GM18870 (cell line): ENCODE results near the gene TTC9C.
A peak's percentile ranks its signal among the peaks of the same experiment; 100 is the strongest.
"Not testable (repeated sequence)": the region's sequence is repeated elsewhere in the genome, so short reads cannot be mapped to it uniquely, and the experiment has no call there.

ENCODE experiments used
- ATAC-seq: cut with Tn5 transposase; IDR thresholded peaks from one replicate; pipeline ENCODE4 v1.9.1; 2021; ENCODE audit warnings: moderate library complexity; ENCODE audit not compliant: unreplicated experiment

The TTC9C gene

GRCh38 chr11:62749931-62750330 lies 21.6 kb downstream of the TTC9C start:
- not testable (repeated sequence) for ATAC-seq

DNA sequence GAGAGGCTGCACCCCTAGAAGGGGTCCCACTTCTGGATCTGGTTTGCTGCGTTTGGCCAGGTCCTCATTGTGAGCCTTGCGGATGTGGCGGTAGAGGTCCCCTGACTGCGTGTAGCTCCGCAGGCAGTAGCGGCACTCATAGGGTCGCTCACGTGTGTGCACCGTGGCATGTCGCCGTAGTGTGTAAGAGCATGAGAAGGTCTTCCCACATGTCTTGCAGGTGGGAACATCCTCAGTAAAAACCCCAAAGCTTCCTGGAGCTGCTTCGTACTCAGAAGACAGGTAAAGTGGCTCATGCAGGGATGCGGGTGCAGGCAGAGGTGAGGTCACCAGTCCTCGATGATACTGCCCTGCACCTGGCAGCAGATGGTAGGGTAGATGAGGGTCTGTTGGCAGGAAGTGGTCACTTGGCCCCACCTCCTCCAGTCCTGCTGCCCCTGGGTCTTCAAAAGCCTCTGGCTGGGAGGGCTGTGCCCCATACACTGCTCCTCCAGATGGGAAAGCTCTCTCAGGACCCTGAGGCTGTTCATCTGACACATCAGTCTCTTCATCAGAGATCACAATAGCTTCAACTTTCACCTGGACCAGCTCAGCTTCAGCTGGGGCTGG lies 24.0 kb downstream of the TTC9C start:
- no peak for ATAC-seq

- no peak for ATAC-seq
Observed at GRCh38 chr11:62752994-62753735, 24.9 kb downstream of the TTC9C start.

- ATAC-seq: peak; percentile 97
Observed at GRCh38 chr11:62753736-62754603, 25.7 kb downstream of the TTC9C start, which contains the start of gene ZBTB3. TSS of gene ZBTB3 (minus strand) at chr11:62754160. CDS start at chr11:62753664, 496 bp downstream.

DNA sequence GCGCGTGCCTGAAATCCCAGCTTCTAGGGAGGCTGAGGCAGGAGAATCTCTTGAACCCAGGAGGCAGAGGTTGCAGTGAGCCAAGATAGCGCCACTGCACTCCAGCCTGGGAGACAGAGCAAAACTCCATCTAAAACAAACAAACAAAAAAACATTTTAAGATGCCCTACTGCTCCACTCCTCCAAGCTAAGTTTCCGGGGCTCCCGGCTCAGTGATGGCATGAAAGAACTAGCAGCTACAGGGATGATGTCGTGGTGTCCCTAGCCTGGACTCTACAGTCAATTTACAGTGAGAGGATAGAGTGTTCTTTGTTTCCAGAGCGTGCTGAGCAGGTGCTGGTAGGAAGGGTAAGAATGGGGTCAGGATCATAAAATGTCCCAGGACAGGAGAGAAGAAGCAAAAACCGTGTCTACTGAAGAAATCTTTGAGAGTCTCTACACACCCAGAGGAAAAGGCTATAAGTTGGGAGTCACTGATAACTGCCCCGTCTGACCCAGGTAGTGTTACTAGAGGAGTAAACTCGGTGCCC lies 26.9 kb downstream of the TTC9C start:
- ATAC-seq: no peak

DNA sequence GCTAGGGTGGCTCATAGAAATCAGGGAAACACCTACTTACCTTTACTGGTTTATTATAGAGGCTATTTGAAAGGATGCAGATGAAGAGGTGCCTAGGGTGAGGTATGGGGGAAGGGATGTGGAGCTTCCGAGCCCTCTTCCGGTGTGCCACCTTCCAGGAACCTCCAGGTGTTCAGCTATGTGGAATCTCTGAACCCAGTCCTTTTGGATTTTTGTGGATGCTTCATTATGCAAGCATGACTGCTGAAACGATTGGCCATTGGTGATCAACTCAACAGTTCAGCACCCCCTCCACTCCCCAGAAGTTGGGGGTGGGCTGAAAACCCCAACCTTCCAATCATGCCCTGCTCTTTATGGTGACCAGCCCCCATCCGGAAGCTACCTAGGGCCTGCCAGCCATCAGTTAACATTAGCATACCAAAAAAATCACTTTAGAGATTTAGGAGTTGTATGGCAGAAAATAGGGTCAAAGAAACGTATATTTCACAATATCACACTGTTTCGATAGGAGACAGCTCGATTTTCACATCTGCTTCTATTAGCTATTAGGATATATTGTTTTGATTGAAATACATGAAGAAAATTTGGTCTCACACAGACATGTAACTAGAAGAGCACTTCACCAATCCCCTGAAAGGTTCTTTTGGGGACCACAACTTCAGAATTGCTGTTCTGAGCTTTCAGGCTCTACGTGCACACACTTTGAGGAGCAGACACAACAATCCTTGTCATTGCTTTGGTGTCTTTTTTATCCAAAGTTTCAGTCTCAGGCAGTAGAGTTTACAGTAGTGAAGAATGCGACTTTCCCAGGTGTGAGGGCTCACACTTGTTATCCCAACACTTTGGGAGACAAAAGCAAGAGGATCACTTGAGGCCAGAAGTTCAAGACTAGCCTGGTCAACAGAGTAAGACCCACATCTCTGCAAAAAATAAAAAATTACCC lies 29.8 kb downstream of the TTC9C start:
- no peak for ATAC-seq

- ATAC-seq: not testable (repeated sequence)
Observed at GRCh38 chr11:62760867-62761227, 32.6 kb downstream of the TTC9C start.

- no peak for ATAC-seq
Observed at GRCh38 chr11:62770778-62771143, 42.5 kb downstream of the TTC9C start.

DNA sequence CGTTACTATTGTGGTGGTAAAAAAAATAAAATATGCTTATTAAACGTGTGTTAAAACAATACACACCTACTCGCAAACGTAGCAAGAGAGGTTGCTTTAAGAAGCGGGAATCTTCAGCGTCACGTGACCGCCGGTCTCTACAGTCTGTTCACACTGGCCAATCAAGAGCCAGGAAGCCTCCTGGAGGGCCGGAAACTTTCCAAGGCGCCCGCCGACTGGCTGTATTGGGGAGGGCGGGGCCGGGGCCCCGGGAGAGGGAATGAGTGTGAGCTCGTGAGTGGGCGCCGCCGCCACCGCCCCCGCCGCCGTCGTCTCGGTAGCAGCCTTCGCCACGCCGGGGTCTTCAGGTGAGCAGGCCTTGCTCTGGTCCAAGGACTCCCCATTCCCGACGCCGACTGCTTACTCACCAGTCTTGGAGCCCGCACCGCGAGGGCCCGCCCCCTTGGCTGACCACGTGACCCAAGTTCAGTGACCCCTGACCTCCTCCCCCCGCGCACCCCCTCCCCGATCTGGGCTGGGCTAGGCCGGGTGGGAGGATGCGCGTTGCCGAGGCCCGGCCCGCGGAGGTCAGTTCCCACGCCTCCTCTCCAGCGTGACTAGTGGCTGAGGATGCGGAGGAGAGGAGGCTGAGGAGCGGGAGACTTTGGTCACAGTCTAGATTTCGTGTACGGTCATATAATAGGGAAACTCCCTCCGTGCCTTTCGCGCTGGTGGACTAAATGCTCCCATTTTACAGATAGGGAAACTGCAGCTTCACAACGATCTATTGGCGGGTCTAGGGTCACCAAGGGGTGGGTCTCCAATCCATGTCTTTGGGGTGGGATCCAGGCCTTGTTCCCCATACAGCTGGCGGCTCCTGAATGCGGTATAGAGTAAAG lies 43.1 kb downstream of the TTC9C start, which contains the start of gene TAF6L:
Gene TAF6L (plus strand): TSS at position 253 of the 878 bp plus-strand sequence. CDS start 4,388 bp downstream, outside the sequence.
- ATAC-seq: peak; percentile 79

- ATAC-seq: no peak
Observed at GRCh38 chr11:62774407-62774806, 46.1 kb downstream of the TTC9C start.

DNA sequence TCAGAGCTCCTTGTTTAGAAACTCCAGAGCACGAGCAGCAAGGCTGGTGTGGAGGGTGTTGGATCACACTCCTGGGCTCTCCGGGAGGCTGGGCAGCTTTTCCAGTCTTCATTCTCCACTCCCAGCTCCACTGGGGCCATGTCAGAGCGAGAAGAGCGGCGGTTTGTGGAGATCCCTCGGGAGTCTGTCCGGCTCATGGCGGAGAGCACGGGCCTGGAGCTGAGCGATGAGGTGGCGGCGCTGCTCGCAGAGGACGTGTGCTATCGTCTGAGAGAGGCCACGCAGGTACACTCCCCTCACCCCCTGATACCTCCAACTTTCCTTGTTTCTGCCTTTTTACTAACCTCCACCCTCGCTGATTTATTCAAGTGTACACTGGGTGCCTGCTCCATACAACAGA lies 47.4 kb downstream of the TTC9C start:
- ATAC-seq: no peak

- ATAC-seq: no peak
Observed at GRCh38 chr11:62777389-62777788, 49.1 kb downstream of the TTC9C start.

DNA sequence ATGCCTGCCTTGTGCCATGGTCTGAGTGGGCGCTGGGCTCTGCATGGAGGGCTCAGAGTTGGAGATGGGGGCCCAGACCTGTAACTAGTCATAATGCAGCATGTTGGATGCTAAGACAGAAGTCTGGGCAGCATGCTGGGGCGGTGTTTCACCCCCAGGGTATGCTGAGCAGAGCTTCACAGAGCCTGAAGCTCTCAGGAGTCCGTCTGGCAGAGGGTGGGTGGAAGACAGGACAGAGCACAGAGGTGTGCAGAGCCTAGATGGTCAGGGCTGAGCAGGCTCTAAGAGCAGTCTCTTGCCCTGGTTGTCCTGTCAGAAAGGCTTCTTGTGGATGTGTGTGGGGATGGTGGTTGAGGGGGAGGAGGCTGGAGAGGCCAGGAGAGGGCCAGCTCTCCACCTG lies 50.2 kb downstream of the TTC9C start:
- no peak for ATAC-seq

GRCh38 chr11:62782753-62783152 lies 54.5 kb downstream of the TTC9C start:
- no peak for ATAC-seq

DNA sequence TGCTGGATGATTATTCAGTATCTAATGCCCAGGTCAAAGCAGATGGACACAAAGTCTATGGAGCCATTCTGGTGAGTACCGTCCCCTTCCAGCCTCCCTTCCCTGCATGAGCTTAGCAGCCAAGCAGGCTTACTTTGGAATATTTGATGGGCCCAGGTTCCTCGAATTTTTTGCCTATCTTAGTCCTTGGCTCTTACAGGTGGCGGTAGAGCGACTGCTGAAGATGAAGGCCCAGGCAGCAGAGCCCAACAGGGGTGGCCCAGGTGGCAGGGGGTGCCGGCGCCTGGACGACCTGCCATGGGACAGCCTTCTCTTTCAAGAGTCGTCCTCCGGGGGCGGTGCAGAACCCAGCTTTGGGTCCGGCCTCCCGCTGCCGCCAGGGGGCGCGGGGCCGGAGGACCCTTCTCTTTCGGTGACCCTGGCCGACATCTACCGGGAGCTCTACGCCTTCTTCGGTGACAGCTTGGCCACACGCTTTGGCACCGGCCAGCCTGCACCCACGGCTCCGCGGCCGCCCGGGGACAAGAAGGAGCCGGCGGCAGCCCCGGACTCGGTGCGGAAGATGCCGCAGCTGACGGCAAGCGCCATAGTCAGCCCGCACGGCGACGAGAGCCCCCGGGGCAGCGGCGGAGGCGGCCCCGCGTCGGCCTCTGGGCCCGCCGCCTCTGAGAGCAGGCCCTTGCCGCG lies 58.2 kb downstream of the TTC9C start:
- ATAC-seq: peak; percentile 37

GRCh38 chr11:62787005-62787759 lies 58.9 kb downstream of the TTC9C start, which contains the start of gene TMEM179B:
TSS of gene TMEM179B (plus strand) at chr11:62787402. CDS start at chr11:62787432, 30 bp downstream.
- ATAC-seq: peak; percentile 51
